Epithelial cell of proximal tubule (primary cell): ENCODE measurements around the gene ASF1B. TPM values are rescaled to one million over a fixed set of nuclear protein-coding genes. Genes with fewer than 3 reads are reported as not detected.

Experiments
- DNase-seq: peaks from one replicate; pipeline ENCODE4 v3.0.0-alpha.2; 2011; ENCODE audit warnings: low read depth
- H3K4me3 ChIP-seq: 2 replicates; pipeline ENCODE4 v1.5.1; 2011; ENCODE audit warnings: low read depth, mild to moderate bottlenecking, low read length
- total RNA-seq: library from RNA; depleted of rRNA; stranded (reverse); fragments of >200 nt; gene quantifications from 2 replicates; pipeline ENCODE4 v1.2.3, GENCODE V29; 2015
- TF ChIP-seq, protein P1 (sequence below): conservative IDR thresholded peaks from 2 replicates; pipeline ENCODE4 v1.5.1; 2012; ENCODE audit warnings: low read depth, mild to moderate bottlenecking, low read length

ASF1B gene
- total RNA-seq, 1 donor from 2014 or later = 74.0 TPM

- no peak overlapping the region for H3K4me3 ChIP-seq
- TF ChIP-seq, protein P1, sequence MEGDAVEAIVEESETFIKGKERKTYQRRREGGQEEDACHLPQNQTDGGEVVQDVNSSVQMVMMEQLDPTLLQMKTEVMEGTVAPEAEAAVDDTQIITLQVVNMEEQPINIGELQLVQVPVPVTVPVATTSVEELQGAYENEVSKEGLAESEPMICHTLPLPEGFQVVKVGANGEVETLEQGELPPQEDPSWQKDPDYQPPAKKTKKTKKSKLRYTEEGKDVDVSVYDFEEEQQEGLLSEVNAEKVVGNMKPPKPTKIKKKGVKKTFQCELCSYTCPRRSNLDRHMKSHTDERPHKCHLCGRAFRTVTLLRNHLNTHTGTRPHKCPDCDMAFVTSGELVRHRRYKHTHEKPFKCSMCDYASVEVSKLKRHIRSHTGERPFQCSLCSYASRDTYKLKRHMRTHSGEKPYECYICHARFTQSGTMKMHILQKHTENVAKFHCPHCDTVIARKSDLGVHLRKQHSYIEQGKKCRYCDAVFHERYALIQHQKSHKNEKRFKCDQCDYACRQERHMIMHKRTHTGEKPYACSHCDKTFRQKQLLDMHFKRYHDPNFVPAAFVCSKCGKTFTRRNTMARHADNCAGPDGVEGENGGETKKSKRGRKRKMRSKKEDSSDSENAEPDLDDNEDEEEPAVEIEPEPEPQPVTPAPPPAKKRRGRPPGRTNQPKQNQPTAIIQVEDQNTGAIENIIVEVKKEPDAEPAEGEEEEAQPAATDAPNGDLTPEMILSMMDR = no peak
- DNase-seq = no peak
Observed at GRCh38 chr19:14114439-14114838, 21.9 kb downstream of the ASF1B start.

DNA sequence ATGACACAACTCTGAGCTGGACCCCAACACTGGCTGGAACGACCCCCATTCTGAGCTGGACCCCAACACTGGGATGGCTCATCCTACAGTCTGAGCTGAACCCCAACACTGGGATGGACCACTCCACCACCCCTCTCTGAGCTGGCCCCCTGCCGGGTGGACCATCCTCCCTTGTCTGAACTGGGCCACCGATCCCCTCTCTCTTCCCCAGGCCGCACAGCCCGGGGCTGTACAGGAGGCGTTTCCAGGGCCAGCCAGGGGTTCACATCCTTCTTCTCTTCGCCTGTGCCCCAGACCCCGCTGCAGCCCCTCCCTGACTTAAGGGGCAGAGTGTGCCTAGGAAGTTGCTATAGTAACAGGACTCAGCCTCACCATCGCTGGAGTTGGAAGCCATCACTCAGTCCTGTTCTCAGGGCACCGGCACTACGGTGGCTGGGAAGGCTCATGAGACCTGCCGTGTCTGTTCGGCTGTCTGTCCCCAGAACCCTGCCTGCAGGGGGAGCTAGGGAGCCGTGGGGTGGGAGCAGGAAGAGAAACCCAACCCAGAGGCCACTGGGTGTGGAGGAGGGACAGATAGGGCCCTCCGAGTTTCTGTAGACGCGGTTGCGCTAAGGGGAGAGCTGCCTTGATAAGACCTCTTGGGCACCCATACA is 22.5 kb downstream of the ASF1B start:
- H3K4me3 ChIP-seq = no peak overlapping the region
- no peak for DNase-seq
- TF ChIP-seq, protein P1 = peak; percentile 42

- TF ChIP-seq, protein P1 = no peak
- no peak for DNase-seq
- H3K4me3 ChIP-seq = no peak overlapping the region
Observed at GRCh38 chr19:14112809-14113385, 23.5 kb downstream of the ASF1B start.

GRCh38 chr19:14112051-14112808 is 24.2 kb downstream of the ASF1B start:
- H3K4me3 ChIP-seq = no peak overlapping the region
- no peak for DNase-seq
- TF ChIP-seq, protein P1 = no peak

DNA sequence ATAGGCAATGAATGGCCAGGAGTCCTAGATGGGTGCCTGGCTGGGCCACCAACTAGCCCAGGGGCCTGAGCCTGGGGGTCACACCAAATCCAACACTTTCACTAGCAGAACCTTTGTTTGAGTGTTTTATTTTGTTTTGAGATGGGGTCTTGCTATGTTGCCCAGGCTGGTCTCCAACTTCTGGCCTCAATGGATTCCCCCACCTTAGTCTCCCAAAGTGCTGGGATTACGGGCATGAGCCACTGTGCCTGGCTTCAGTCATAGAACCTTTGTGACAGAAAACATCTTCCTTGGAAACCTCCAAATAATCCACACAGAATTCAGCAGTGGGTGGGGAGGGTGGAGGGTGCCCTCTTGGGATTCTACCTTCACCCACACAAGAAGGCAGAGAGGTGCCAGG is 24.9 kb downstream of the ASF1B start:
- TF ChIP-seq, protein P1 = no peak
- no peak for DNase-seq
- no peak overlapping the region for H3K4me3 ChIP-seq

GRCh38 chr19:14110650-14111049 is 25.7 kb downstream of the ASF1B start:
- TF ChIP-seq, protein P1 = no peak
- DNase-seq = no peak
- no peak overlapping the region for H3K4me3 ChIP-seq
